Erythroblast (primary cell): ENCODE measurements around the gene PRKAG3.

Source experiments
- DNase-seq, 2 experiments: peaks; one replicate each; lab custom pipeline; 2025; lab: John Stamatoyannopoulos, UW
- GATA1 ChIP-seq: IDR thresholded peaks from 2 replicates; pipeline ENCODE4 v1.6.1; 2011; ENCODE audit warnings: low read depth, mild to moderate bottlenecking, control low read depth, low read length, moderate library complexity
- POLR2A ChIP-seq: IDR thresholded peaks from 2 replicates; pipeline ENCODE4 v1.6.1; 2011; ENCODE audit warnings: mild to moderate bottlenecking, low read length

Gene PRKAG3

DNA sequence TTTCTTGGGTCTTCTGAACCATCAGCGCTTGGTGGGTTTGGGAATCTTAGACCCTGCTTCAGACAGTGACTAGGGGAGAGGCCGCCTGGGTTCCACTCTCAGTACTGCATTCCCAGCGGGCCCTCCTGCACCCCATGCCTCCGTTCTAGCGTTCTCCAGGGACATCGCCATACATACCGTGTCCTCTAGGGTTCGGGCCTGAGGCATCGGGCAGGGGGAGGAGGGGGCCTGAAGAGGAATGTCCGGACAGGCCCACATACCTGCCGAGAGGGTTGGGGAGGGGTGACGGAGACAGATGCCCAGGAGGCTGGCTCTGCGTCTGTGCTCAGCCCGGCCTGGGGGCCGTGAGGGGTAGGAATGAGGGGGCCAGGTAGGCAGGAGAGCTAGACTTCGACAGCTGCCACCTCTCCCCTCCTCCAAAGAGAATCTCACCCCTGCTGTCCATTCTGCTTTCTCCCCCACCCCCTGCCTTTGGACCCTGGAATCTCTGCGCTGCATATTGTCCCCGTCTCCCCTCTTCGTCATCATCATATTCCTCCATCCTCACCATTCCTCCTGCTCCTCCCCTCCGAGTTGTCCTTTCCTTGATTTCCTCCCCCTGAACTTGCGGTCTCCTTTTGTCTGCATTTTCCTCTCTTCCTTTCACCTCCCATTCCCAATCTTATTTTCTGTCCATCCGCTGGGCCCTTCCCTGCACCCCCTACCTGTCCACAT is 41.2 kb upstream of the PRKAG3 start:
- no peak for DNase-seq
- TF ChIP-seq POLR2A (no peak), GATA1 (no peak)

GRCh38 chr2:218871345-218872302 is 40.0 kb upstream of the PRKAG3 start:
- DNase-seq: no peak
- TF ChIP-seq POLR2A (no peak), GATA1 (no peak)

DNA sequence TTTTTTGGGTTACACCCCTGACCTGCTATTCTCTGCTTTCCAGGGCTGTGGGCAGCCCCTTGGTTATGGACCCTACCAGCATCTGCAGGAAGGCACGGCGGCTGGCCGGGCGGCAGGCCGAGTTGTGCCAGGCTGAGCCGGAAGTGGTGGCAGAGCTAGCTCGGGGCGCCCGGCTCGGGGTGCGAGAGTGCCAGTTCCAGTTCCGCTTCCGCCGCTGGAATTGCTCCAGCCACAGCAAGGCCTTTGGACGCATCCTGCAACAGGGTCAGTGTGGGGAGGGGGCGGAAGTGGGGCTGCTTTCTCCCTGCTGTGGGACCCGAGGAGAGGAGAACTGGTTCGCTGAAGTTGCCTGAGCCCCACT is 39.4 kb upstream of the PRKAG3 start:
- no peak for DNase-seq
- no peak for TF ChIP-seq POLR2A
- no peak for TF ChIP-seq GATA1

- TF ChIP-seq GATA1 (no peak), POLR2A (no peak)
- DNase-seq: no peak
Measured at GRCh38 chr2:218869064-218869463, 37.5 kb upstream of the PRKAG3 start.

GRCh38 chr2:218867900-218868299 is 36.3 kb upstream of the PRKAG3 start:
- TF ChIP-seq GATA1 (no peak), POLR2A (no peak)
- no peak for DNase-seq

DNA sequence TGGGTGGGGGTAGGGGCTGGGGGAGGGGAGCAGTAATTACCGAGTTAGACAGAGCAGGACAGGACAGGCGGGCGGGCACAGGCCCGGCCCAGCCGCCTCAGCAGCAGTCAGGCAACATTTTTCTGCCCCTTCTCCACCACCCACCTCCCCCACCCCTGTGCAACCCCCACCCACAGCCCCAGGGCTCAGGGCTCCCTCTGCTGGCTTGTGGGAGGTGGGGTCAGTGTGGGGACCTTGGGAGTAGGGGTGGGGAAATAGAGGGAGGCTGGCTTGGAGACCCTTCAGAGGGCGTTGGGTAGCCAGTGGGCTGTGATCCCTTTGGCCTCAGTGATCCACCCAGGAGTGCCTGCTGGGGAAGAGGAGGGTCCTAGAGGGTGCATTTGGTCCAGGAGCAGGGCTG is 34.4 kb upstream of the PRKAG3 start:
- DNase-seq: no peak
- TF ChIP-seq POLR2A (no peak), GATA1 (no peak)

DNA sequence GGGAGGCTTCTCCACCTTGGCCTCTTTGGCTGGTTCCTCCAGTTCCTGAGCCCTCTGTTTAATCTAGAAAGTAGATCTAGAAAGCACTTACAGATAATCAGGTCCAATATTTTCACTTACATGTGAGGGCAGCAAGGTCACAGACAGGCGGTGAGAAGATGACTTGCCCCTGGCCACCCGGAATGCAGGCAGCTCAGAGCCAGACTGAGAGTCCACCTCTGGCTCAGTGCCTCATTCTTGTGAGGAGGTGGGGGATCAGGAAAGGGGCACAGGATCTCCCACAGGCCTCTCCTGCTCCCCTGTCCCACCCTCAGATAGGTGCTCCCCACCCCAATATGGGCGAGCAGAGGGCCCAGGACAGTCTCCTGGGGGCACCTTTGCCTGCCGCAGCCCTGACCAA is 33.8 kb upstream of the PRKAG3 start:
- DNase-seq: no peak
- TF ChIP-seq POLR2A (no peak), GATA1 (no peak)

DNA sequence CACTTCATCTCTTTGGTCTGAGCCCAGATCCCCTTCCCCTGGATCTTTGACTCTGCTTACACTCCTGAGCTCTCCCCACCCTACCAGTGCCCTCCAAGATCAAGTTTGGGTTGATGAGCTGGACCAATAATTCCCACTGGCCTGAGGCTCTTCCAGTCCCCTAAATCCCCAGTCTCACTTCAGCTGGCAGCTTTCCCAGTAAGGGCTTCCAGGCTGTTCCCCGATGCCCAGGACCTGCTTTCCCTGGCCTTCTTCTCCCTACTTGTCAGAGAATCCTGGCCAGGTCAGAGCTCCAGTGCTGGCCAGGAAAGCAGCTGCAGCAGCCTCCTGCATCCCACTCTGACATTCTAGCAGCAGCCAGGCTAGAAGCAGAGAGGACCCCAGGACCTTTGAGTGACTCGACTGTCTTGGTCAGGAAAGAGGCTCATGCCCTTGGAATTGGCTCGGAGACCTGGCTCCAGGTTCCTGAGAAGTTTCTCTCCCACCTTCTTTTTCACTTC is 31.5 kb upstream of the PRKAG3 start:
- DNase-seq: no peak

GRCh38 chr2:218861645-218862318 is 30.2 kb upstream of the PRKAG3 start:
- DNase-seq: no peak

More for the DNA sequence above, 31.5 kb upstream of the PRKAG3 start:
- TF ChIP-seq GATA1 (no peak), POLR2A (no peak)

DNA sequence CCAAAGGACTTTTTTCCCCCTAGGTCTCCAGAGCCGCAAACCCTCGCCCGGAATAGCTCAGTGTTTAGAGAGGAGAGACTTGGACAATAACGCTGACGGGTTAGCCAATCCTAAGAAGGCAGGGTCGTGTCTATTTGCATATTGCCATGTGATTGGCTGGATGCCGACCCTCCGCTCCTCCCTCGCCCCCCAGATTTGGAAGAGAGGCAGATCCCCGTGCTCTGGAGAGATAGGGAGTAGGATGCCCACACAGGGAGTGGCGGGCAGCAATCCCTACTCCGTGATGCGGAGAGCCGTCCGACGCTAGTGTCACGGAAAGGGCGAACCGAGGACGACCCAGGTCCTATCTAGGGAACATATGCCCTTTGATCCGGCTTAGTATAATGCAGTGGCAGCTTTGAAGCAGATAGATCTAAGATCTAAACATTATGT is 29.4 kb upstream of the PRKAG3 start:
- DNase-seq: no peak
- TF ChIP-seq GATA1 (no peak), POLR2A (no peak)

More at GRCh38 chr2:218861645-218862318, 30.2 kb upstream of the PRKAG3 start:
- TF ChIP-seq POLR2A (no peak), GATA1 (no peak)

GRCh38 chr2:218859988-218860831 is 28.6 kb upstream of the PRKAG3 start:
- TF ChIP-seq POLR2A (no peak), GATA1 (no peak)
- DNase-seq: no peak

- TF ChIP-seq POLR2A (no peak), GATA1 (no peak)
- no peak for DNase-seq
Measured at GRCh38 chr2:218859556-218859987, 28.0 kb upstream of the PRKAG3 start, which contains the start of gene WNT6. Gene WNT6 (plus strand): TSS chr2:218859805. CDS start chr2:218860038, 233 bp downstream.

GRCh38 chr2:218858671-218859555 is 27.3 kb upstream of the PRKAG3 start:
- DNase-seq: no peak

More at GRCh38 chr2:218858671-218859555, 27.3 kb upstream of the PRKAG3 start:
- no peak for TF ChIP-seq POLR2A
- TF ChIP-seq GATA1: no peak
